Ammon's horn (tissue), 1 donor: ENCODE results near the gene ADD3.
"Not testable (repeated sequence)": the region's sequence is repeated elsewhere in the genome, so short reads cannot be mapped to it uniquely, and the experiment has no call there.

Experiments
- DNase-seq: peaks from one replicate; pipeline ENCODE4 v3.0.0-alpha.2; 2016; ENCODE audit warnings: low spot score

The ADD3 gene

GRCh38 chr10:110107430-110107829, 99.6 kb downstream of the ADD3 start:
- DNase-seq = no peak

DNA sequence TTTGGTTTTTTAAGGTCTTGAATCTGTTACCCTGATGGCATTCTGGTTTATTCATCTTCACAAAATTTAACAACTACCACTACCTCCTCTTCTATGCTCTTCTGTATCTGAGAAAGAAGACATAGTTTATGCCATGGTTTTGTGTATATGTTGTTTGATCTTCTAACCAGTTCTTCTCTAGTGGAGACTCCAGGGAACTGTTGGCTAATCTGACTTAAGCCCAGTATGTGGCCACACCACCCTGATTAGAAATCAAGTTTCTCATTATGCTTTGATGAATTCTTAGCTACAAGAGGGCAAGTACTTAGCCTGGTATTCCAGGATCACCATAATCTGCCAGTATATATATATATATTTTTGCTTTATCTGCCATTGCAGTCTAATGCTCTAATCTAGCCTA, 100.1 kb downstream of the ADD3 start:
- no peak for DNase-seq

- no peak for DNase-seq
These were observed 101.7 kb downstream of the ADD3 start for GRCh38 chr10:110109511-110109910.

GRCh38 chr10:110110338-110110737, 102.6 kb downstream of the ADD3 start:
- DNase-seq = no peak

DNA sequence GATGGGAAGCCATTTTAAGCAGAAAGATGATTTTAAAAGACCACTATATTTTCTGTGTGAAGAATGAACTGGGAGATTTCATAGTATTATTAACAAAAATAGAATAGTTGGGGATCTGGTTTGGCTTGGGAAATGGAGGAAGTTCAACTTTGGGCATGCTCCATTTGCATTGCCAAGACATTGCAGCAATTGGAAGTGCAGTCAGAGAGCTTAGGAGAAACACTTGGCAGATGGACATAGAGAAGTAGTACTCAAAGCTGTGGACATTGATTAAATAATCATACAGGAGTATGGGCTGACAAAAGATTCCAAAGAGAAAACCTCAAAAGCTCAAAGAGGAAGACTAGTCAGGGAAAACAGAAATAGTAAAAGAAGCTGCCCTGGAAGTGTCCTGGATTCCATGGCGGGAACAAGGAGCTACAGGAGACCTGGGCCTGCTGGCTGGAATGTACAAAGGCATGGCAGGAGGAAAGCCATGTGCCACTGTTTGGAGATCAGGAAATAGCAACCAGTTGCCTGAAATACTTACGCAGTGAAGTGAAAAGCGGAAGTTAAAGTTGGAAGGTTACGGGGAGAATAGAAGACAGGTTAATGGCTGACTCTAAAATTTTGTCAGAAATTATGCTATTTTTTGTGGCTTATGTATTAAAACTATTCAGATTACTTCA, 106.0 kb downstream of the ADD3 start:
- DNase-seq = no peak

DNA sequence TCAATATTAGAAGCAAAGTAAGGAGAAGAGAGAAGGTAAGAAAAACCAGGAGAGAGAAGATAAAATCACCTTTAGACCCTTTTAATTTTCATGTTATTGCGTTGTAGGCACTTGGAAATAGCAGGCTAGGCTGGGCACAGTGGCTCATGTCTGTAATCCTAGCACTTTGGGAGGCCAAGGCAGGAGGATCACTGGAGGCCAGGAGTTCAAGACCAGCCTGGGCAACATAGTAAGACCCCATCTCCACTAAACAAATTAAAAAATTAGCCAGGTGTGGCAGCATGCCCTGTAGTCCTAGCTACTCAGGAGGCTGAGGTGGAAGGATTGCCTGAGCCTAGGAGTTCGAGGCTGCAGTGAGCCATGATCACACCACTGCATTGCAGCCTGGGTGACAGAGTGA, 106.9 kb downstream of the ADD3 start:
- not testable (repeated sequence) for DNase-seq

- DNase-seq = no peak
These were observed 108.2 kb downstream of the ADD3 start for GRCh38 chr10:110115784-110116520.

- no peak for DNase-seq
These were observed 111.3 kb downstream of the ADD3 start for GRCh38 chr10:110118891-110119621.

DNA sequence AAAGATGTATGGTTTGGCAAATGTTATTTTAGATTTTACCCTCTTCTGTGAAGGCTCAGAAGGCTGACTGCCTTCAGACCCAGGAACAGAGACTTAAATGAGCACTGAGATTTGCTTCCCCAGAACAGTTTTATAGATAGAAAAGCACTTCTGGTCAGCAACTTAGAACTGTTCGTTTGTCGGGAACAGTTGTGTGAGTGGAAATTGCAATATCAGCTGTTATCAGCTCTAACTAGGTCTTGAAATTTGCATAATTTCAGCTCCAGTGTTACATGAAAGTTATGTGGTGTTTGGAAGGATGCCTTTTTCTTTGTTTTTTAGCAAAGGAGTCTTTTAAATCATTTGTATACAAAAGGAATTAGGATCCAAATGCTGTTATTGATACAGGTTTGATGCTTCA, 115.8 kb downstream of the ADD3 start:
- no peak for DNase-seq

DNA sequence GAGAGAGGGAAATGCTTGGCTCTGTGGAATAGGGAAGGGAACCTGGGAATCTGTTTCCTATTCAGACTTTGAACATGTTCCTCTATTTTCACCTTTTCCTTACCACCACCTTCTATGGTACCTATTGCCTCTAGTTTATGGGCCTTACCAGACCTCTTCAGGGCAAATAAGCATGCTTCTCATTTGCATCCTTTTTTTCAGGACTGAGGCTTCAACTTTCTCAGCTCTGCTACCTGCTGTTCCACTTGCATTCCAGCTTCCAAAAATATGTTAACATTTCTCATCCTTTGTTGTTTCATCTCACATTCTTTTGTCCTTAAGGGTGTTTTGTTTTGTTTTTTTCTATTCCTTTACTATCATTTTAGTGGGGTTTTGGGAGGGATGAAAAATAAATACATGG, 121.7 kb downstream of the ADD3 start:
- DNase-seq = no peak

- DNase-seq = no peak
These were observed 127.1 kb downstream of the ADD3 start for GRCh38 chr10:110134917-110135316.

- not testable (repeated sequence) for DNase-seq
These were observed 128.1 kb downstream of the ADD3 start for GRCh38 chr10:110135836-110136235.

DNA sequence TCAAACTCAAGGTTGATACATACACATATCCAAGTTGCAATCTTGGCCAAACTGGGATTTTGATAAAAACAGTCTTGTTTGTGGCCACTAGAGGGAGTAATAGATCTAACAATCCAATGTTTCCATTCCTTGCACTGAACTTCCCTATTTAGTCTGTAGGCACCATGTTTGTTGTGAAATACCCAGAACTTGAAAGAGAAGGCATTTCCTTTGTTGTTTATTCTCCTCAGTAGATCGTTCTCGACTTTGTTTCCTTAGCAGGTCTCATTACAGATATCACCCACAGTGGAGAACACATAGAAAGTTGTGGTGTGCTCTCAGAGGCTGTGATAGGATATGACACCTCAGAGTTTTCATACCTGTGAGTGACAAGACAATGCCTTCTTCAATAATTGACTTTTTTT, 129.4 kb downstream of the ADD3 start:
- peak; percentile 80 for DNase-seq

GRCh38 chr10:110138197-110138812, 130.5 kb downstream of the ADD3 start:
- DNase-seq = peak; percentile 68

DNA sequence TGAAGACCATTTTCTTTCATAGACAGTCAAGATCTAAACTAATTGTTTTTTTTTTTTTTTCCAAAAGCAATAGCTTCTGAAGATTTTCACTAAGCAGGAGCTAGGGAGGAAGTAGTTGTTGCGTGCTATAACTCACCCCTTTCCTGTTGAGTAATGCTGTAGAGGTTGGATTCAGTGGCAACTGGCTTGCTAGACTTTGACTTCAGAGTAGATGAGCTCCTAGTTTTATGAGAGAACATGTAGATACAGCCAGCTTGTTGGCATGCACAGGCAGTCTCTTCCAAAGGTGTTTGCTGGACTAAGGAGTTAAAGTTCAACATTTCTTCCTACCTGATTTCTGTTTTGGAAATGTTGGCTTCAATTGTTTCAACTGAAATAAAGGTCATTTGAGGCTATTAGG, 133.4 kb downstream of the ADD3 start:
- no peak for DNase-seq

DNA sequence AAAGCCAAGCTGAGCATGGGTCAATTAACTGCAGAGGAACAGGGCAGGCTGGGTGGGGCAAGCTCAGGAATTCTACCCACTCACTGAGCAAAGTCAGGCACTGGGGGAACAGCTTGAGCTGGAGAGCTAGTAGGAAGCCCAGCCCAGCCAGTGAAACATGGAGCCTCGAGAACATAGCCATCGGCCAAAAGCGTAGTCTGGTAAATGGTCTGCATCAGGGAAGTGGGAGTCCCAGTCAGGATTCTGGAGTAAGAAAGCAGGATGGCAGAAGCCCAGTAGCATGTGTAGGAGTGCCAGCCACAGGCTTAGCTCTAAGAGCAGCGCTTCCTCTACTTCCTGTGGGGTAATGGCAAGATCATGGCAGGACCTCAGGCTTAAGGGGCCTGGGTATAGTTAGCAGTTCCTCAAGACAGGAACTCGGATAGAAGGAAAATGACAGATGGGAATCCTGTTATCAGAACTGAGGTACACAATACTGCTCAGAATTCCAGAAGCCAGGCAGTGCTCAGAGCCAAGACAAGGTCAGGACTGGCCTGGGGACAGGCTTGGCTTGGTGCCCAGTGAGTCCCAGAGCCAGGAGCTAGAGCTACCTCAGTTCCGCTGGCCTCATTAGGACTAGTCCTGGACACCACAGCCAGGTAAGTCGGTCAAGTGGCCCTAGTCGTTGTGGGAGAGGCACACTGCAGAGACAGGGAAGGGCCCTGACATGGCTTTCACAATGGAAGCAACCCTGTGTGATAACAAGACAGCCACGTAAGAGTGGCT, 134.3 kb downstream of the ADD3 start:
- DNase-seq = no peak

DNA sequence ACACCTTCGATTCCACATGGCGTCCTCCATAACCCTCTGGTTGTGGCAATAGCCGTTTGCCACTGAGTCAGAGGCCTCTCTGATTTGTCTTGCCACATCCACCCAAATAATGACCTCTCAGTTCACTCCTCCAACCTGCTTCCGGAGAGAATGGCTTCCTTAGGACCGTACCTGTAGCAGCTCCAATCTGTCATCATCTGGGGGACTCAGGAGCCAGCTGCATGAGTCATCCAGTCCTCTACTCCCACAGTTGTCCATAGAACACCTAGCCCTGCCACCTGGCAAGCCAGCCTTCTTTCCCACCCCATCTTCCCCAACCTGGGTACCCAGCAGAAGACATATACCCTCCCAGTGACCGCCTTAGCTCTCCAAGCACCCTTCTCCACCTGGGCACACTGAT, 135.2 kb downstream of the ADD3 start:
- no peak for DNase-seq

- no peak for DNase-seq
These were observed 136.7 kb downstream of the ADD3 start for GRCh38 chr10:110144507-110144906.

DNA sequence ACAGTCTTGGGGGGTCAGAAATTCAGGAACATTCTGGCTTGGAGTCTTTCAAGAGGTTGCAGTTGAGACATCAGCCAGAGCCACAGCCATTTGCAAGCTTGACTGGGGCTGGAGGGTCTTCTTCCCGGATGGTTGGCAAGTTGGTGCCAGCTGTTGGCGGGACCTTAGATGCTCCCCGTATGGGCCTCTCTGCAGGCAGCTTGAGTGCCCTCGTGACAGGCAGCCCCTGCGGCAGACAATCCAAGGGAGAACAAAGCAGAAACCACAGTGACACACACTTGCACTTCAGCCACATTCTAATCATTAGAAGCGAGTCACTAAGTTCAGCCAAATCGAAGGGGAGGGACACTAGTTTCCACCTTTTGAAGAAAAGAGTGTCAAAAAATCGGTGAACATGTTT, 140.2 kb downstream of the ADD3 start:
- no peak for DNase-seq

GRCh38 chr10:110149259-110149658, 141.5 kb downstream of the ADD3 start:
- no peak for DNase-seq

DNA sequence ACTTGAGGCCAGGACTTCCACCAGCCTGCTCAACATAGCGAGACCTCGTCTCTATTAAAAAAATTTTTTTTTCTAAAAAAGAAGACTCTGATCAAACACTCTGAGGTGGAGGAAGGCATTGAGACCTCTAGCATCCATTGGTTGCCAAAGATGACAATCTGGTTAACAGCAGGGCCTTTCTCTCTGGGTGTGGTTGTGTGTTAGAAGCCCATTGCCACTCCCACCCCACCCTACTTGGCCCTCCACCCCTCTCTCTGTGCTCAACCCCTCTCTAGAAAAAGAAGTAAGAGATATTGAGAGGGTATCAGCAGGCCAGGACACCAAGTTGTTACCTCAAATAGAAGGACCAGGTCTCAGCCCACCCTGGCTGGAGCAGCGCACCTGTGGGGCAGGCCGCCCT, 142.3 kb downstream of the ADD3 start:
- no peak for DNase-seq

GRCh38 chr10:110150981-110151380, 143.2 kb downstream of the ADD3 start:
- no peak for DNase-seq
